C4-2B (cell line): ENCODE measurements around the gene L3MBTL2.

ENCODE experiments used
- CTCF ChIP-seq: fragments of 450-650 bp; conservative IDR thresholded peaks from 2 replicates; pipeline ENCODE4 v1.5.1; 2017; ENCODE audit warnings: mild to moderate bottlenecking
- ZFX ChIP-seq: fragments of 450-650 bp; IDR thresholded peaks from 2 replicates; pipeline ENCODE4 v1.6.1; 2017

- no peak for TF ChIP-seq CTCF
- no peak for TF ChIP-seq ZFX
Measured at GRCh38 chr22:41274856-41275255, 69.7 kb downstream of the L3MBTL2 start.
